Tibial nerve (tissue), 3 donors: ENCODE data around the gene PCLO.

Source experiments
- CTCF ChIP-seq, 5 experiments: fragments of 200-600 bp in 3 of 5; fragments of 450-650 bp in 2 of 5; sonication (generic) in 3 of 5; IDR thresholded peaks; one replicate each; pipeline ENCODE4 v1.5.1; 2016 to 2019; ENCODE audit warnings: antibody characterized with exemption in 5 of 5, mild to moderate bottlenecking in 3 of 5, moderate library complexity in 2 of 5
- POLR2A ChIP-seq, 2 donors: fragments of 450-650 bp; IDR thresholded peaks; one replicate each; pipeline ENCODE4 v1.6.1; 2017; ENCODE audit warnings: antibody characterized with exemption in 2 of 2, mild to moderate bottlenecking in 2 of 2, moderate library complexity in 2 of 2

DNA sequence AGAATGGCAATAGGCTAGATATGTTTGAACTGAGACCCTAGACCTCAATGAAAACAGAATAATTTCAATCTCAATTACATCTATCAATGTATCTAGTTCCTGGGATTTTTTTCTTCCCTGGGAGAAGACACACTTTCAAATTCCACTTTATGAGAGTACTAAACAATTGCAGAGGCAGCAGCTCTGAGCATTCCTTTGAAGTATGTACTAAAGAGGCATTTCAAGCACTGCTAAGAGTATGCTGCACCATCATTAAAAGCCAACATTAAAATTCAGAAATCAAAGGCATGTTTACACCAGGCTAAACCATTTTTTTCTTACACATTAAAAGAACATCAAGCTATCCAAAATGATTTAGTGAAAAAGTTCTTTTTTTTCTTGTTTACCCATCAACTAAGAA is 421.2 kb downstream of the PCLO start:
- TF ChIP-seq POLR2A (IDR thresholded peaks at IDR 0.05) (no peak), CTCF (IDR thresholded peaks at IDR 0.05) (no peak)
